Ureter (tissue), 1 donor: ENCODE data around the gene NNMT. TPM values are rescaled to one million over a fixed set of nuclear protein-coding genes. Genes with fewer than 3 reads are reported as not detected.

Source experiments
- DNase-seq: peaks from one replicate; pipeline ENCODE4 v3.0.0-alpha.2; 2020; ENCODE audit warnings: low spot score
- total RNA-seq: library from RNA; stranded (reverse); gene quantifications from one replicate; pipeline ENCODE4 v1.2.4, GENCODE V29; 2023
- donor health status: DM: yes; HTN: yes; CAD: no.

NNMT gene
- total RNA-seq, 1 donor from 2014 or later, result 141 TPM

DNA sequence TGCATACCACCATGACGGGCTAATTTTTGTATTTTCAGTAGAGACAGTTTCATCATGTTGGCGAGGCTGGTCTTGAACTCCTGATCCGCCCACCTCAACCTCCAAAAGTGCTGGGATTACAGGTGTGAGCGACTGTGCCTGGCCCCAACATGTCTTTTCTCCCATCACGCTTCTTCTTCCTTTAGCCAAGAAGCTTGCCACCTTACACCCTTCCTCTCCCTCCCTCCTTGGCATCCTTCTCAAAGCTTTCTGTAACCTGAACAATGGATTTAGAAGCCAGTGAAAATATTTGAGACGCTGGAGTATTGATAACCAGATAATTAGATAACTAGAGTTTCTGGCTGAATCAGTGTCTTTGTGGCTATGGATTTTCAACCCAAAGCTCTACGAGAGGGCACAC lies 11.3 kb upstream of the NNMT start:
- no peak for DNase-seq

DNA sequence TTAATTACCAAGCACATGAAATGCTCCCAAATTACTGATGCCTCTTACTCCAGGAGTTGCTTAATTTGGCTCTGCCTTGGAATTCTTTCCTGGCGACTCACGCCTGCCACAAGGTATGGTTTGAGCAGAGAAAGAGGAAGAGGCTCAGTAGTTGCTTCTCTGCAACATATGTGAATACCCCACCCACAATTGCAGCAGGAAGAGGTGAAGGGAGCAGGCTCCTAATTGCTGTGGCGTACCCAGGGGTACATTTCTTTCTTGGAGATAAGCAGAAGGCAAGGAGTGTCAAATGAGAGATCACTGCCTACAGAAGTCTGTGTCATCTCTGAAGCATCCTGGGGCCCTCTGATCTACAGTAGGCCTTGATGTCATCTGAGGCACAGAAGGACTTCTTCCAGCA lies 10.6 kb upstream of the NNMT start:
- DNase-seq, result no peak

DNA sequence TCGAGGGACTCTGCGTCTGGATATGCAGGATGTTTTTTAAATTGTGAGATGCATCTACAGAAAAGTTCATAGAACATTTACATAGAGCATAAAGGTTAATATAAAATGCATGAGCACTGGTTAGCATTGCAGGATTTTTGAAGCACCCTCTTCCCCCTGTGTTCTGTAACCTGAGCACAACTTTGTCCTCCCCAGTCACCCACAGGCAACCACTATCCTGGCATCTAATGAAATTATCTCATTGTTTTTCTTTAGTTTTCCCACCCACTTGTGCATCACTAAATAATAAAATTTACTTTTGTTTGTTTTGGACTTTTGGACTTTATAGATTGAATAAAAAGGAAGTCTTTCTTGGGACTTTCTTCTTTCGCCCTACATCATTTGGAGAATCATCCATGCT lies 10.0 kb upstream of the NNMT start:
- no peak for DNase-seq

DNA sequence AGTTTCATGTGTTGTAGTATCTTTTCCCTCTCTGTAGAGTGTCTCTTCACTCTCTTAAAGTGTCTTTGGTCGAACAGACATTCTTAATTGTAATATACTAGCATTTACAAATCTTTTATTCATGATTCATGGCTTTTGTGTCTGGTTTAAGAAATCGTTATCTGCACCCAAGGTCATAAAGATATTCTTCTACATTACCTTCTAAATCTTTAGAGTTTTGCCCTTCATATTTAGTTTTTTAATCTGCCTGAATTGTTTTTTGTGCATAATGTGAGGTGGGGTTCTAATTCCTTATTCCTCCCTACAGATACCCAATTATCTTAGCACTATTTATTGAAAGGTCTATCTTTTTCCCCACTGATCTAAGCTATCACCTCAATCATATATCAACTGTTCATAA lies 9.0 kb upstream of the NNMT start:
- DNase-seq, result no peak

DNA sequence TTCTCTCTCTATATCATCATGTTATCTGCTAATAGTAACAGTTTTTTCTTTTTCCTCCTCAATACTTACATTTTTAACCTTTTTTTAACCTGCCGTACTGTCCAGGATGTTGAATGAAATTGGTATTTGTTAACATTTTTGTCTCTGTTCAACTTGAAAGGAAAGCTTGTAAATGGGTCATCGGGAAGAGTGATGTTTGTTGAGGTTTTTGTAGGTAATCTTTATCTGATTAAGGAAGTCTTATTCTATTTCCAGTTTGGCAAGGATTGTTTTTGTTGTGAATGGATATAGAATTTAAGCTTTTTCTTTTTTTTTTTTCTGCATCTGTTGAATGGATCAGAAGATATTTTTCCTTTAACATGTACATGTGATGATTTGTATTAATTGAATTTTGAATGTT lies 8.1 kb upstream of the NNMT start:
- no peak for DNase-seq

DNA sequence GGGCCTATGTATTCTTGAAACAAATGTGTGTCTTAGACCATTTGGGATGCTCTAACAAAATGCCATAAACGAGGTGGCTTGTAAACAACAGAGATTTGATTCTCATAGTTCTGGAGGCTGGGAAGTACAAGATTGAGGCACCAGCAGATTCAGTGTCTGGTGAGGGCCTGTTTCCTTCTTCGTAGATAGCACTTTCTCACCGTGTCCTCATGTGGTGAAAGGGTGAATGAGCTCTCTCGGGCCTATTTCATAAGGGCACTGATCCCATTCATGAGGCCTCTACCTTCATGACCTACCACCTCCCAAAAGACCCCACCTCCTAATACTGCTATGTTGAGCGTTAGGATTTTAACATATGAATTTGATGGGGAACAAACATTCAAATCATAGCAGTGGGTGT lies 6.4 kb upstream of the NNMT start:
- DNase-seq, result no peak

DNA sequence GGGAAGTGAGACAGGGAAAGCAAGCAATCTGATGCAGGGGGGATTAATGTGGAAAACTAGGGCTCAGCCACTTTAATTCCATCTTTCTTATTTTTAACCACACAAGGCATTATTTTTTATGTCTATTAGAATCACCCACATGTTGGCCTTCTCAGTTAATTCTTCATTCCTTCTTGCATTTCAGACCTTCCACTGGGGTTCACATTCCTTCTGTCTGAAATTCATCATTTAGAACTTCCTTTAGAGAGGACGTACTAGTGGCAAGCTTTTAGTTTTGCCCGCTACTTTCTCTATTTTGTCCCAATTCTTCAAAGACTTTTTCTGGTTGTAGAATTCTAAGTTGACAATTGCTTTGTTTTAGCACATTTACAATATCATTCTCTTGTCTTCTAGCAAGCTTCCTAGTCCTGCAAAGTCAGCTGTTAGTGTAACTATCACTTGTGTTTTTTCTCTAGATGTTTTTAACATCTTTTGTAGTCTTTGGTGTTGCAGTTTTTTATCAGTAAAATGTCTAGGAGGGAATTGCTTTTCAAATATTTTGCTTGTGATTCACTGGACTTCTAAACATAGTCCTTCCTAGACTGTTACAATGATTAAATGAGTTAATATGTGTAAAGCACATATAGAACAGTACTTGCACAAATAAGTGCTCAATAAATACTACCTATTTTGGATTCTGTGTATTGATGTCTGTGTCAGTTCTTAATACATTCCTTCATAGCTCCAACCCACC lies 5.5 kb upstream of the NNMT start:
- no peak for DNase-seq

DNA sequence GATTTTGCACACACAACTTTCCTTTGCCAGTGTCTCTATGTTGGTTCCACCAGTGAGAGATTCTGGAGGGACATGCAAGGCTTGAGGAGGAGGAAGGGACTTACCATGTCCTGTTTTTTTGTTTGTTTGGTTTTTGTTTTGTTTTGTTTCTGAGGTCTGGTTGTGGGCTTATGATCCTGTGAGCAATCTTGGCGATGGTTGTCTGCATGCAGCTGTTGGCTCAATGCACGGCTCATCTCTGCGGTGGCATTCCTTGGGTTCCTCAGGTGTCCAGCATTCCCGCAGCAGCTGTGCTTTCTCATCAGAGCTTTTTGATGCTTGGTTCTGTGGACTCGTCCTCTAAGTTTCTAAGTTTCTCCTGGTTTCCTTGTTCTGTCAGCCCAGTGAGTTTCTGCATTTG lies 4.8 kb upstream of the NNMT start:
- DNase-seq, result no peak

DNA sequence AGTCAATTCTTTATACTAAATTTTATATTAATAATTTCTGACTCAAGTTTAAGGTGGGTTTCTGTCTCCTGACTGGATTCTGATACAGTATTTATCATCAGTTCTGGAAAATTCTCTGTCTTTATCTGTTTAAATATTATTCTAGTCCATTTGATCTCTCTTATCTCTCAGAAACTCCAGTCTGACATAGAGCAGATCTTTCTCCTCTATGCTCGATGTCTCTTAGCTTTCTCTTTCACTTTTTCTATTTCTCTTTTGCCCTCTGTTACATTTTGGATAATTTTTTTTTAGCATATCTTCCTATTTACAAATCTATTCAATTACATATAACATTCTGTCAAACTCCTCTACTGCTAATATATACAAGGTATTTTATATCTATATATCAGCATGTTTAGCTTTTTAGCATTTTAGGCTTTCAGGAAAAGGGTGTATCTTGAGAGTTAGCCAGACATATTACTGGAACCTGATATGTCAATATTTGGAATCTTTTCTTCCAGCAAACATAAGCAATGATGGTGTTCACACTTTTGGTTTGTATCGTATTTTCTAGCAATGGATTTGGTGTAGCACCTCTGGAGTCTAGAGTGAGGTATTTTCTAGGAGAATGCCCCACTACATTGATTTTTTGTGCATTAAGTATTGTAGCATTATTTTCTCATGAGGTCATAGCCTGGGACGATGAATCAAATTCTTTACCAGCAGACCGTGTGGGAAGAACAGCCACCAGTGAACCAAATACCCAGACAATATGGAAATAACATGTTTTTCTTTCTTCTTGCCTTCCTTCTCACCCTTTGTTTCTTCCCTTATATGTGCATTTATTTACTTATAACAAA lies 4.1 kb upstream of the NNMT start:
- no peak for DNase-seq

DNA sequence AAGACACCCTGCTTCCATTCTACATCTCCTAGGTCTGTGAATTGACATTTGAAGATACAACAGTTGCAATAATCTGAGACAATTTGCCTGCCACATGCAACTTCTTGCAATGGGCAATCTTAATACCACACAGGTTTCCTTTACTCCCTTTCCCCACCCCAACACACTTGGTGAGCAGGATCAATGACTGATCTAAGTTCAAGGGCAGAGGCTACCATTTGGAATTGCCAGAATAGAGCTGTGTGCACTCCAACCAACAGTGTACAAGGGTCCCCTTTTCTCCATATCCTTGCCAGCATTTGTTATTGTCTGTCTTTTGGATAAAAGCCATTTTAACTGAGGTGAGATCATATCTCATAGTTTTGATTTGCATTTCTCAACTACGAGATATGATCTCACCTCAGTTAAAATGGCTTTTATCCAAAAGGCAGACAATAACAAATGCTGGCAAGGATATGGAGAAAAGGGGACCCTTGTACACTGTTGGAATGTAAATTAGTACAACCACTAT lies 2.9 kb upstream of the NNMT start:
- no peak for DNase-seq

DNA sequence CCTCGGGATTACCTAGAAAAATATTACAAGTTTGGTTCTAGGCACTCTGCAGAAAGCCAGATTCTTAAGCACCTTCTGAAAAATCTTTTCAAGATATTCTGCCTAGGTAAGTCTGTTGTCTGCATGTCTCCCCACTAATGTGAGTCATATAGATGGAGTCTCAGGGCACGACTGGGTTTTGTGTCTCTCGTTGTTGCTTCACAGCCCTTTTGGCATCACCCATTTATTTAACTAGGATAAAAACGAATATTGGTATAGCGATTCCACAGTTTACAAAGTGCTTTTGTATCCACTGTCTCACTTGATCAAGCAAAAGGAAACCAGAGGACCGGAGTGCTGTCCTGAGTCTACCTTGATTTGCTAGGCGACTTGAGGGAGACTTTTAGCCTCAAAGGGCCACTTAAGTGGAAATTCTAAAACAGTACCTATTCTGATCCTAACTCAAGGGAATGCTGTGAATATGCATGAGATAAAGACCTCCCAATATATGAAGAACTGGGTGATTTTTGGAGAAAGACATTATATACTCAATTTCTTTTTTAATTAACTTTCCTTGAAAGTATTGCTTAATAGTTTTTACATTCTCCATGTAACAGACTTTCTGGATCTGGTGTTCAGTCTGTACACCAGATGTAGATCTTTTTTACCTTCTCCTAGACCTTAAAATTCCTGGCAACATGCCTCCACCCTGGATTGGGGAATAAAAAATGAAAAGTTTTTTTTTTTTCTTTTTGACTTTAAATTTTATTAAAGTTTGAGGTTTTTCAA lies 590 bp downstream of the NNMT start:
- DNase-seq, result no peak

DNA sequence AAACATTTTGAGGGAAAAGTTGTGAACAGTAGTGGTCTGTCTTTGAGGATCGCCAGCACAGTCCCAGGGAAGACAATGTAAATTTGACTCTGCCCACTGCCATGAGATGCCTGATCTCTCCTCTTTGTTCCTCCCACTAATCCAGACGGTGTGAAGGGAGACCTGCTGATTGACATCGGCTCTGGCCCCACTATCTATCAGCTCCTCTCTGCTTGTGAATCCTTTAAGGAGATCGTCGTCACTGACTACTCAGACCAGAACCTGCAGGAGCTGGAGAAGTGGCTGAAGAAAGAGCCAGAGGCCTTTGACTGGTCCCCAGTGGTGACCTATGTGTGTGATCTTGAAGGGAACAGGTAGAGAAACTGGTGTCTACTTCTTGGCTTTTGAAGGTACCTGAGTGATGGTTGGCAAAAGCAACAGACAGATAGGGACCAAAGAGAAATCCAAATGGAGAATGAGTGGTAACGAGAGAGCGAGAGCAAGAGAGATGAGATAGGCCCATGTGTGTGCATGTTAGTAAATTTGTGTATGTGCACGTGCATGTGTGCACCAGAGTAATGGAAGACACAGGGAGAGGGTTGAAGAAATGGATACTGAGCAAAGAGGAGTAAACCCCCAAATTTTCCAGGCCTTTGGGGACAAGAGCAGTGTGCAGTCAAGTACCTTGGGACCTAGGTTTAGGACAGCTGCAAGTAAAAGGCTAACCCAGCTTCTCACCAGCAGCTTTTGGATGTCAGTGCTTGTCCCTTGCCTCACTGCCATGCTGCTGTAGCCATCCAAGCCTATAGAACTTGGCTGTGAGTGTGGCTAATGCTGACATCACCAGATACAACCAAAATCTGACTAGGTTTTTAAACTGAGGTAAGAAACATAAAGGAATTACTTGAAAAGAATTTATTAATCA lies 1.9 kb downstream of the NNMT start:
- DNase-seq, result no peak

DNA sequence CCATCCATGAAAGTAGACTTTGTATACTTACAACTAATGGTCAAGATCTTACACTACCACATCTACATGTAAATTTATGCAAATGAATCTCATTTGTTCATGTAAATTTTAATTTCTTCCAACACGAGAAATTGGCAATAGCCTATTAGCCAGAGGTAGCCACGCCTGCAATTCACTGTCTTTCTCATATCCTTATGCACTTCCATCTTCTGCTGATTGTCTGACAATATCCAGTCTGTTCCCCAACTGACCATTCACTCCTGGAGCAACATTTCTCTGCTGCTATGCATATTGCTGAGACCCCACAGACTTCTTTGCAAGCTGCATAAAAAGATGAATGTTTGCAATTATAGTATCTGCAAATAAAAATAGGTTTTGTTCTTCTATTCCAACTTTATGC lies 2.5 kb downstream of the NNMT start:
- DNase-seq, result no peak

DNA sequence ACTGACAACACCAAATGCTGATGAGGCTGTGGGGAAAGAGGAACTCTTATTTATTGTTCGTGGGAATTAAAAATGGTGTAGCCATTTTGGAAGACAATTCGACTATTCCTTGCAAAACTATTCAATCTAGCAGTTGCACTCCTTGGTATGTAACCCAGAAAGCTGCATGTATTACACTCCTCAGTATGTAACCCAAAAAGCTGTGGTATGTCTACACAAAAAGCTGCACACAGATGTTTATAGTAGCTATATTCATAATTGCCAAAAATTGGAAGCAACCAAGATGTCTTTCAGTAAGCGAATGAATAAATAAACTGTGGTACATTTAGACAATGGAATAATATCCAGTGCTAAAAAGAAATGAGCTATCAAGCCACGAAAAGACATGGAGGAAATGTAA lies 4.9 kb downstream of the NNMT start:
- no peak for DNase-seq

DNA sequence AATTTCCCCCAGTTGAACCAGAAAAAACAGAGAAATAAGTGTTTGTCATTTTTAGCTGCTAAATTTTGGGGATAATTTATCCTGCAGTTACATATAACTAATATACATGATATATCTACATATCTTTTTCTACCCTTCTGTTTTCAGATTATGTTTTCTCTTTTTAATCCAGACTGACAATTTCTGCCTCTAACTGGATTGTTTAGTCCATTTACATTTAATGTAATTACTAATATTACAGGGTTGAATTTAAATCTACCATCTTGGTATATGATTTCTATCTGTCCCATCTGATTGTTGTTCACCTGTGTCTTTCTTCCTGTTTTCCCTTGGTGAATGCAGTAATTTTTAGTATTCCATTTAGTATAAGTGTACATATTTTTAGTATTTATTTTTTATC lies 5.7 kb downstream of the NNMT start:
- DNase-seq, result no peak

DNA sequence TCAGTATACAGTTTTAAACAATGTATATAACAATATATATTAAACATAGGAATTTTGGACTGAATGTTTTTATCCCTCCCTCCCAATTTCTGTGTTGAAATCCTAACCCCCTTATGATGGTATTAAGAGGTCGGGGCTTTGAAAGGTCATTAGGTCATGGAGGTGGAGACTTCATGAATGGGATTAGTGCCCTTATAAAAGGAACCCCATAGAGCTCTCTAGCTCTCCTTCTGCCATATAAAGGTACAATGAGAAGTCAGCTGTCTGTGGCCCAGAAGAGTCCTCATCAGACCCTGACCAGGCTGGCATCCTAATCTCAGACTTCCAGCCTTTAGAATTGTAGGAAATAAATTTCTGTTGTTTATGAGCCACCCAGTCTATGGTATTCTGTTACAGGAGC lies 6.5 kb downstream of the NNMT start:
- DNase-seq, result no peak

DNA sequence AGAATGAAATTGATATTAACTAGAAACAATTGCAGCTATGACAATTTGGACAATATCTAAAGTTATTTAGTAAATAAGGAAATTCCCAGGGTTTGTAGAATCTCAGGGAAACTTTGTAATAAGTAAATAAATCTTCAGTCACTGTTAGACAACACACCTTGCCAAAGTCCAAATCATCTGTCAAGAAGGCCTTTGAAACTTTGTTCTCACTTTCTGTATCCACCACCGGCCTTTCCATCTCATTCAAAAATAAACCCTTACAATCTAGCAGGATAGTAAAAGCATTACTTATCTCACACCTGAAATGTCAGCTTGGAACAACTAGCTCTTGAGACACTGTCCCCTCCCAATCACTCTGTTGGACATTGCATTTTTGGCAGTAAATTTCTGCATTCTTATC lies 7.9 kb downstream of the NNMT start:
- DNase-seq, result no peak

DNA sequence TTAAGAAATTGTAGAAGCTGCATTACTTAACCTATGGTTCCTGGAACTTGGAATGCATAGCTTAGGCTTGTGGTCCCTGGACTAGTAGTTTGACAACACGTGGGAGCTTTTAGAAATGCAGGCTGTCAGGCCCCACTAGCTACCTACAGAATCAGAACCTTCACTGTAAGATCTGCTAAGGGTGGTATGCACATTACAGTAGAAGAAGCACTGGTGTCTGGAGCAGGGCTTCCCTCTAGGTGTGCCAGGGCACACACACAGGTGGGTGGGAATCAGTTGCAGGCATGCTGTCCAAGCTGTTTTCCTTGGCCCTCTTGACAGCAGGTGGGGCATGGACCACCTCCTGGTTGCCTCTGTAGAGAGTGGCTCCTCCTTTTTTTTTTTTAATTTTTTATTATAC lies 8.8 kb downstream of the NNMT start:
- DNase-seq, result no peak

DNA sequence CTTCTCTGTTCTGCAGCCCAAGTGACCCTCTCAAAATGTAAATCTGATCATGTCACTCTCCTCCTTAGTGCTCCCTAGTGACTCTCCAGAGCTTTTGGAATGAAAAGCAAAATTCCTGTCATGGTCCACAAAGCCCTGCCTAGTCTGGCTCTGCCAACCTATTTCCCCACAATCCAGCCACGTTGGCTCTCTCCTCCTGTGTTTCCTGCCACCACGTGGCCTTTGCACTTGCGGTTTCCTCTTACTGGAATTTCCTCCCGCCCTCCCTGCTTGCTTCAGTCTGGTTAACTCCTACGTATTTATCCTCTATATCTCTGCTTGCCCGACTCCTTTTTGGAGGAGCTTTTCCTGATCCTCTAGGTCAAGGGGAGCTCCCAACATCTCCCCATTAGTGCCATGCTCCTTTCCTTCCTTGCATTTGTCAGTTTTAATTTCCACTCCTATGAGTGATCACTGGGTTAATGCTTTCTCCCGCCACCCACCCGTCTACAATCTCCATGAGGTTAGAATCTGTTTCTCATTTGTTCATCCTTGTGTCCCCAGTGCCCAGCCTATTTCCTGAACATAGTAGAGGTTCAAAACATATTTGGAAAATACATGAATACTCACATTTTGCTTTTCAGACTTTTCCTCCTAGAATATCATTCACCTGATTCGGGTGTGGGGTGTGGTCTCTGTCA lies 11.5 kb downstream of the NNMT start:
- peak; percentile 59 for DNase-seq

DNA sequence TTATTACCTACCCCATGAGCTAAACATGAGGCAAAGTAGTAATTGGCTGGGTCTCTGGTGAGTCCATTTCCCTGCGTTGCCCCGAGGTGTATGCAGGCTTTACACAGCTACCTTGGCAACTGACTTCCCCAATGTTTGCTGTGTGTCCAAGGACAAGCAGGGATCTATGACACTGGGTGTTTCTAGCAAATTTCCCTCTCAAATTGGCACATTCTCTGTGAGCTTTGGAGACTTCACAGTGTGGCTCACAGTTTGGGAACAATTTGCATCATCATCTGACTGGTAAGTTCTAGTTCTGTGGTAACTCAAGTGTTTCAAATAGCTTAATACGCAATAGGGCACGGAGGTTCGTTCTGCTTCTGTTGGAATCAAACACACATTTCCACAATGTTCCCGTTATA lies 12.5 kb downstream of the NNMT start:
- DNase-seq, result no peak

DNA sequence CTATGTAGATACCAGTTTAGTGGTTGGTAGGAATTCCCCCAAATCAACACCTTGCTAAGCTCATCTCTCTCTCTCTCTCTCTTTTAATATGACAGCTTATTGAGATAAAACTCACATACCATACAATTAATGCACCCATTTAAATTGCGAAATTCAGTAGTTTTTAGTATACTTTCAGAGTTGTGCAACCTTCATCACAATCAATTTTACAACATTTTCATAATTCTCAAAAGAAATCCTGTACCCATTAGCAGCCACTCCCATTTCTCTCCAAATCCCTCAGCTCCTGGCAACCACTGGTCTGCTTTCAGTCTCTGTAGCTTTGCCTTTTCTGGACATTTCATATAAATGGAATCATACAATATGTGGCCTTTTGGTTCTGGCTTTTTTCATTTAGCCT lies 13.3 kb downstream of the NNMT start:
- no peak for DNase-seq
